Pancreas (tissue), 10 donors: ENCODE data around the gene CYGB. TPM values are rescaled to one million over a fixed set of nuclear protein-coding genes. Genes with fewer than 3 reads are reported as not detected.

ENCODE experiments used
- ATAC-seq, 4 donors: fragments of 200-7000 bp; cut with Tn5 transposase; one replicate each; pipeline versions ENCODE4 v1.8.0 to v1.9.1; 2020; ENCODE audit warnings: mild to moderate bottlenecking in 4 of 4, moderate library complexity in 4 of 4
- DNase-seq, 6 donors: peaks; one replicate each; pipeline ENCODE4 v3.0.0-alpha.2; 2020
- FAIRE-seq: peaks from 2 replicates; lab custom pipeline; 2012; peaks lifted over from hg19 to GRCh38; lab: Jason Lieb, UNC
- H3K27ac ChIP-seq, 4 donors: fragments of 200-600 bp; sonication (generic); 1 replicate in 3 of 4; 2 replicates in 1 of 4; pipeline versions ENCODE4 v1.5.0 to v1.8.0; 2020
- H3K27me3 ChIP-seq, 4 donors: fragments of 200-600 bp; one replicate each; pipeline ENCODE4 v1.8.0; 2021
- H3K36me3 ChIP-seq, 3 donors: fragments of 200-600 bp; sonication (generic) in 1 of 3; one replicate each; pipeline versions ENCODE4 v1.5.0 to v1.8.0; 2020 to 2021
- H3K4me1 ChIP-seq, 3 donors: fragments of 200-600 bp; one replicate each; pipeline ENCODE4 v1.8.0; 2021
- H3K4me3 ChIP-seq, 4 donors: fragments of 200-600 bp; sonication (generic) in 2 of 4; one replicate each; pipeline versions ENCODE4 v1.5.0 to v1.8.0; 2020 to 2021
- H3K9me3 ChIP-seq, 4 donors: fragments of 200-600 bp; one replicate each; pipeline ENCODE4 v1.8.0; 2021
- CTCF ChIP-seq, 4 donors: fragments of 200-600 bp; sonication (generic) in 3 of 4; IDR thresholded peaks; one replicate each; pipeline versions ENCODE4 v1.5.0 to v1.8.0; 2021; ENCODE audit warnings: antibody characterized with exemption in 4 of 4
- WGBS, 2 donors: extraction: QIAGEN DNeasy Blood & Tissue Kit; methylation state at CpG; one replicate each; pipeline ENCODE4 v1.1.7; 2013; 5-methylcytosine and 5-hydroxymethylcytosine counted together
- intact Hi-C, 3 donors: fragments of 100-400 bp; cut with DNase I; formaldehyde crosslinking; loops; one replicate each; pipeline versions ENCODE4 v1.11.1 to v1.14.2; 2022
- polyA plus RNA-seq, 2 donors: library from polyadenylated mRNA; stranded (reverse); fragments of 200-250 nt; gene quantifications; one replicate each; pipeline ENCODE4 v1.2.3, GENCODE V29; 2013
- total RNA-seq, 6 donors: library from RNA; stranded (reverse); fragmentation: NEBNext Ultra II Directional in 4 of 6; extraction: Animal tissue kit (Norgen Biotek cat#: 25700) in 4 of 6; gene quantifications; one replicate each; pipeline versions ENCODE4 v1.2.1 to v1.2.4, GENCODE V29; 2021 to 2023
- donor health status: healthy with polysubstance abuse.
- donor health status: DM: no; HTN: no; CAD: no; lungs with moderate emphysema.
- donor health status: DM: no; HTN: no; CAD: no.
- donor health status: control.
- donor health status: control.
- donor health status: Bipolar disorder and iron deficiency.
- donor health status: DM: yes; HTN: yes; CAD: no.
- donor health status: DM: no; HTN: no; CAD: no.
- donor health status: DM: no; HTN: no; CAD: no.
- donor health status: DM: yes; HTN: yes; CAD: no.

The CYGB gene
- total and polyA plus RNA-seq, 8 donors: 2.6 to 15.7 (median 8.2) TPM

GRCh38 chr17:76551685-76552084, 14.2 kb upstream of the CYGB start:
- intact Hi-C loops: no loop called here
- Histone ChIP-seq H3K27me3 (no peaks in the 10 kb centered on the region), H3K9me3 (no peaks in the 10 kb centered on the region), H3K4me1 (peaks cover 15 to 20% (median 20%) of the 10 kb centered on the region in 3 donors), H3K27ac (peak overlapping the region in 3 of 4 donors; percentile 7 to 43 (median 28)), H3K36me3 (no peaks in the 10 kb centered on the region), H3K4me3 (no peak overlapping the region)
- no peak for TF ChIP-seq CTCF (IDR thresholded peaks at IDR 0.05)
- no peak for ATAC-seq
- 73 to 77% methylated on average over 4 of the region's 4 CpGs for WGBS, 2 donors
- no peak for DNase-seq
- no peak for FAIRE-seq

GRCh38 chr17:76550712-76551615, 13.5 kb upstream of the CYGB start:
- 45 to 53% methylated on average over 15 of the region's 15 CpGs for WGBS, 2 donors
- intact Hi-C loops: no loop called here
- no peaks in the 10 kb centered on the region for H3K9me3 ChIP-seq
- no peaks in the 10 kb centered on the region for H3K27me3 ChIP-seq
- FAIRE-seq: no peak
- H3K27ac ChIP-seq: peak overlapping the region in 3 of 4 donors; percentile 7 to 43 (median 28)
- no peak for TF ChIP-seq CTCF (IDR thresholded peaks at IDR 0.05)
- H3K36me3 ChIP-seq: no peaks in the 10 kb centered on the region
- peaks cover 19 to 28% (median 22%) of the 10 kb centered on the region in 3 donors for H3K4me1 ChIP-seq
- no peak for DNase-seq
- H3K4me3 ChIP-seq: peak overlapping the region in 1 of 4 donors; percentile 9
- ATAC-seq: peak in 3 of 4 donors; percentile 35 to 37 (median 35)

GRCh38 chr17:76549539-76549938, 12.0 kb upstream of the CYGB start:
- ATAC-seq: no peak
- Histone ChIP-seq H3K4me3 (no peak overlapping the region), H3K36me3 (no peaks in the 10 kb centered on the region), H3K27me3 (no peaks in the 10 kb centered on the region), H3K27ac (no peak overlapping the region), H3K9me3 (no peaks in the 10 kb centered on the region), H3K4me1 (peaks cover 19 to 33% (median 31%) of the 10 kb centered on the region in 3 donors)
- no peak for TF ChIP-seq CTCF (IDR thresholded peaks at IDR 0.05)
- FAIRE-seq: no peak
- 62 to 74% methylated on average over 7 of the region's 7 CpGs for WGBS, 2 donors
- no peak for DNase-seq
- intact Hi-C loops: no loop called here

GRCh38 chr17:76549215-76549518, 11.7 kb upstream of the CYGB start:
- DNase-seq: no peak
- Histone ChIP-seq H3K4me3 (no peak overlapping the region), H3K27ac (peak overlapping the region in 2 of 4 donors; percentile 41 to 62)

More at GRCh38 chr17:76549215-76549518, 11.7 kb upstream of the CYGB start:
- H3K4me1 ChIP-seq: peaks cover 19 to 35% (median 33%) of the 10 kb centered on the region in 3 donors
- ATAC-seq (no peak), FAIRE-seq (no peak)
- TF ChIP-seq CTCF (IDR thresholded peaks at IDR 0.05): no peak
- intact Hi-C loops: no loop called here
- H3K9me3 ChIP-seq: no peaks in the 10 kb centered on the region
- H3K27me3 ChIP-seq: no peaks in the 10 kb centered on the region
- H3K36me3 ChIP-seq: no peaks in the 10 kb centered on the region
- WGBS, 2 donors: 45 to 58% methylated on average over 9 of the region's 9 CpGs
